Astrocyte (in vitro differentiated cells and primary cell): ENCODE results near the gene INPP4B.

Experiments used
- EZH2 ChIP-seq: IDR thresholded peaks from 2 replicates; pipeline ENCODE4 v1.6.1; 2012; ENCODE audit warnings: mild to moderate bottlenecking, low read length, inconsistent platforms; ENCODE audit not compliant: insufficient read depth
- TF ChIP-seq, protein P1 (sequence below): IDR thresholded peaks from 2 replicates; pipeline ENCODE4 v1.5.1; 2011; ENCODE audit warnings: low read depth, mild to moderate bottlenecking, inconsistent platforms, low read length, moderate library complexity; ENCODE audit not compliant: insufficient read depth

DNA sequence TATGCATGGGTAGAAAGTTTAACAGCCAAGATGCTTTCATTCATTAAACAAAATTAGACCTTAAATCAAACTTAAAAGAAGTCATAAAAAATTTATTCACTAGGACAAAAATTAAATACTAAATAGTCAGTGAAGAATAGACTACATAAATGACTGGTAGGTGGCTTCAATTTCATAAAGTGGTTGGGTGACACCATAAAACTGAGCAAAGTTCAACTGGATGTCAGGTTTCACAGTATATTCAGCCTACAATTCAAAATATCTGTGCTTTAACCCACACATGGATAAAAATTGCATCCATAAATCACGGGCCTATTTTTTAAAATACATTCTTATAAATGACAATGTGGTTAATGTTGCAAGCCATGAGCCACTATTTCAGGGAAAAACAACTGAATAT, 627.4 kb downstream of the INPP4B start:
- TF ChIP-seq, protein P1, sequence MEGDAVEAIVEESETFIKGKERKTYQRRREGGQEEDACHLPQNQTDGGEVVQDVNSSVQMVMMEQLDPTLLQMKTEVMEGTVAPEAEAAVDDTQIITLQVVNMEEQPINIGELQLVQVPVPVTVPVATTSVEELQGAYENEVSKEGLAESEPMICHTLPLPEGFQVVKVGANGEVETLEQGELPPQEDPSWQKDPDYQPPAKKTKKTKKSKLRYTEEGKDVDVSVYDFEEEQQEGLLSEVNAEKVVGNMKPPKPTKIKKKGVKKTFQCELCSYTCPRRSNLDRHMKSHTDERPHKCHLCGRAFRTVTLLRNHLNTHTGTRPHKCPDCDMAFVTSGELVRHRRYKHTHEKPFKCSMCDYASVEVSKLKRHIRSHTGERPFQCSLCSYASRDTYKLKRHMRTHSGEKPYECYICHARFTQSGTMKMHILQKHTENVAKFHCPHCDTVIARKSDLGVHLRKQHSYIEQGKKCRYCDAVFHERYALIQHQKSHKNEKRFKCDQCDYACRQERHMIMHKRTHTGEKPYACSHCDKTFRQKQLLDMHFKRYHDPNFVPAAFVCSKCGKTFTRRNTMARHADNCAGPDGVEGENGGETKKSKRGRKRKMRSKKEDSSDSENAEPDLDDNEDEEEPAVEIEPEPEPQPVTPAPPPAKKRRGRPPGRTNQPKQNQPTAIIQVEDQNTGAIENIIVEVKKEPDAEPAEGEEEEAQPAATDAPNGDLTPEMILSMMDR = no peak
- TF ChIP-seq EZH2 = no peak
